ENCODE data around the gene C17orf78.
"Not testable (repeated sequence)": the region's sequence is repeated elsewhere in the genome, so short reads cannot be mapped to it uniquely, and the experiment has no call there.

C17orf78 gene

GRCh38 chr17:37375706-37376105, at the start of gene C17orf78:
Gene C17orf78, plus strand, starts transcription at chr17:37375985. Its CDS starts 108 bp downstream, at chr17:37376093.
- no peak for DNase-seq

DNA sequence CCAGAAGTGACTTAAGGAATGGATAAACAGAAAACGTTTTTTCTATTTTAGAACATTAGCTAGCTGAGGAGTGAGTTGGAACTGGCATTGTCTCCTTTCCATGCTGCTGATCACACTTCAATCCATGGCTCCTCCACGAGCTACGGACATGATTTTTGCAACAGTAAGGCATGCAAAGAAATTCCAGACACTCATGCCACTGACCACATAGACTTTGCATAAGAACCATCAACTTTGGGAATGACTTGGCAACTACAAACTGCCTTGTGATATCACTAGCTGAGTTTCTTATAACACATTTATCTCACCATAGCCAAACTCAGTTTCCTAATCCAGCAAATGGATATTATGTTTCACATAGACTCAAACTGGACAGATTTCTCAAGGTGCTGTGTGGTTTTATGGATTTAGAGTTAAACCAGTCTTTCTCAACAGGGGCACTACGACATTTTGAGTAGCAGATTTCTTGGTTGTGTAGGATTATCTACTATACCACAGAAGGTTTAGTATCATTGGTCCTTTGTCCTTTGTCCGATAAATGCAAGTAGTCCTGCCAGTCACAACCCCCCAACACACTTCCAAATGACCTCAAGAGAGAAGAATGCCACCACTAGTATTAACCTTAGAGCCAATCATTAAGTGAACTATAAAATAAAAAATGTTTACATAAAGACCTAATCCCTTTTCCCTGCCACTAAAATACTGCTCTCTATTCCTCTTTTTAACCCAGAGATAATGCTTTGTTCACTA, 48.3 kb upstream of the C17orf78 start:
- no peak for DNase-seq

GRCh38 chr17:37338847-37339246, 36.9 kb upstream of the C17orf78 start:
- DNase-seq: no peak

- DNase-seq: no peak
These were observed 36.5 kb upstream of the C17orf78 start for GRCh38 chr17:37339321-37339720.

- DNase-seq: no peak
These were observed 35.0 kb upstream of the C17orf78 start for GRCh38 chr17:37340804-37341203.

- no peak for DNase-seq
These were observed 33.2 kb upstream of the C17orf78 start for GRCh38 chr17:37342589-37342988.

- no peak for DNase-seq
These were observed 31.3 kb upstream of the C17orf78 start for GRCh38 chr17:37344519-37344918.

DNA sequence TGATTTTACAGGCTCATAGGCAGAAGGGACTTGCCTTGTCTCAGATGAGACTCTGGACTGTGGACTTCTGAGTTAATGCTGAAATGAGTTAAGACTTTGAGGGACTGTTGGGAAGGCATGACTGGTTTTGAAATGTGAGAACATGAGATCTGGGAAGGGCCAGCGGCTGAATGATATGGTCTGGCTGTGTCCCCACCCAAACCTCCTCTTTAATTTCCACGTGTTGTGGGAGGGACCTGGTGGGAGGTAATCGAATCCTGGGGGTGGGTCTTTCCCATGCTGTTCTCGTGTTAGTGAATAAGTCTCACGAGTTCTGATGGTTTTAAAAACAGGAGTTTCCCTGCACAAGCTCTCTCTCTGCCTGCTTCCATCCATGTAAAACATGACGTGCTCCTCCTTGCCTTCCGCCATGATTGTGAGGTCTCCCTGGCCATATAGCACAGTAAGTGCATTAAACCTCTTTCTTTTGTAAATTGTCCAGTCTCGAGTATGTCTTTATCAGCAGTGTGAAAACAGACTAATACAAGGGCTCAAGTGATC, 28.9 kb upstream of the C17orf78 start:
- DNase-seq: not testable (repeated sequence)

- not testable (repeated sequence) for DNase-seq
These were observed 18.8 kb upstream of the C17orf78 start for GRCh38 chr17:37356796-37357569.

- peak; percentile 72 for DNase-seq
These were observed 17.5 kb upstream of the C17orf78 start for GRCh38 chr17:37358098-37358829.

DNA sequence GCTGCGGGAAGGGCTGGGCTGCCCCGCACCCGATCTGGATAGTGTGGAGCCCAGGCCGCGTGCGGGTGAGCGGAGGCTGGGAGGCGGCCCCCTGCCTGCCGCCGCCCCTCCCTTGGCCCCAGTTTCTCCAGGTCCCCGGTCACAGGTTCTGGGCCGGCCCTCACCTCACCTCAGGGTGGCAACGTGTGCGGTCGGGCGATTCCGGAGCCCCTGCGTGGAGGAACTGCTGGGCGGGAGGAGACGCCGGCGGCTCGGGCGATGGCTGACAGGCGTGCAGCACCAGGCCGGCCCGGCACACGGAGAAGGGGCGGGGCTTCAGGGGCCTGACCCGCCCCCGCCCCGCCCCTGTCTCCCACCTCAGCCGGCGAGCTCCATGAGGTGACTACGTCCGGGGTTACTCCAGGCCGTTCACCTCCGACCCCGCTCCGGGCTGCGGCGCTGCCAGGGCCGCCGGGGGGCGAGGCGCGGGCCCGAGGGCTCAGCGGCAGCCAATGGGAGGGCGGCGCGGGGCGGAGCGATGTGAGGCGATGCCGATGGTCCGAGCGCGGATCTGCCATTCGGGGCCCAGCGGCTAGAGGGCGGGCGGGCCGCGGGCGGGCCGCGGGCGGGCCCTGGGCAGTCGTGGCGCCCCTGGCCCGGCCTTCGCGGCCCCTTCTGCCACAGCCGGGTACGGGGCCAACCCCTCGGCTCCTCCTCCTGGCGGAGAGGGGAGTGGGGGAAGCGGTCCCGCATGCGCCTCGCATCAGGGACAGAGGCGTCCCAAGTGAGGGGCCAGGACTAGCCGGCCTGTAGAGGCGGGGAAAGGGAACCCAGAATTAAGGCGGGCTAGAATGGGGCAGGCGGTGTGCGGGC, 16.7 kb upstream of the C17orf78 start:
- peak; percentile 89 for DNase-seq

- no peak for DNase-seq
These were observed 16.1 kb upstream of the C17orf78 start for GRCh38 chr17:37359682-37360188.

DNA sequence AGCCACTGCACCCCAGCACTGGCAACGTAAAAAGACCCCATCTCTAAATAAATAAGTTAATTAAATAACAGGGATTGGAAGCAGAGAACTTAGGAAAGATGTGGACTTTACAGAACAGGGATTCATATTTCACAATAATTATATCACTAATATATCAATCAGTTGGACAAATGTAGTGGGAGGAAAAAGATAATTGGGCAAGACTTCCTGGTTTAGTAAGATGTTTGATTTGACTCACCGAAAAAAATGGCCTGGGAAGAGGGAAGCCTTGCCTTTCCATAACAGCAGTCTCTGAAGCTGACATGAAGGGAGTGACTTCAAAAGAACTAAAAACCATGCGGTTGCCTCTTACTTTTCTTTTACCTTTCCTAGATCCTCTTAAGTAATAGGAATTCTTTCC, 15.2 kb upstream of the C17orf78 start:
- no peak for DNase-seq

GRCh38 chr17:37361543-37361942, 14.2 kb upstream of the C17orf78 start:
- DNase-seq: peak; percentile 13

GRCh38 chr17:37365589-37365988, 10.2 kb upstream of the C17orf78 start:
- DNase-seq: no peak

GRCh38 chr17:37368577-37368976, 7.2 kb upstream of the C17orf78 start:
- DNase-seq: no peak

DNA sequence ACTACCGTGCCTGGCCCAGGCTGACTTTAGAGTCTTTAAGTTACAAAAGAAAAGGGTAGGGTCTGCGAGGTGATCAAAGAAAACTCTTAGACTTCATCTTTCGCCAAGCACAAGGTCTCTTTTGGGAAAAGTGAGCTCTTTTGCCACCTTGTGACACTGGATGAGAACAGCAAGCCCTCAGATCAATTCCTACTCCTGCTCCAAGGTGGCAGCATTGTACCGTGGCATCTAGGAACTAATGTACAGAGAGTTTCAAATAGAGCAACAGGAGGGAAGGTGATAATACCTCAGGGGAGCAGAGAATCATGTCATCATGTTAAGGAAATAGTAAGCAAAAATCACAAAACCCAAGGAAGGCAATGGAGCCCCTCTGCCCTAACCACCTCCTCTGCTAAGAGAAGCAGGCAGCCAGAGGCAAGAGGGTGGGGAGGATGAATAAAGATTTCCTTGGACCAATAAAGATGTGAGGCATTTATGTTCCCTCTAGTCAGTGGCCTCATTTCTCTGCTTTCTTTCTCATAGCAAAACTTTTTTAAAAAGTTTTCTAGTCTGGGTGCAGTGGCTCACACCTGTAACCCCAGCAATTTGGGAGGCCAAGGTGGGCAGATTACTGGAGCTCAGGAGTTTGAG, 2.1 kb upstream of the C17orf78 start:
- DNase-seq: peak; percentile 81

DNA sequence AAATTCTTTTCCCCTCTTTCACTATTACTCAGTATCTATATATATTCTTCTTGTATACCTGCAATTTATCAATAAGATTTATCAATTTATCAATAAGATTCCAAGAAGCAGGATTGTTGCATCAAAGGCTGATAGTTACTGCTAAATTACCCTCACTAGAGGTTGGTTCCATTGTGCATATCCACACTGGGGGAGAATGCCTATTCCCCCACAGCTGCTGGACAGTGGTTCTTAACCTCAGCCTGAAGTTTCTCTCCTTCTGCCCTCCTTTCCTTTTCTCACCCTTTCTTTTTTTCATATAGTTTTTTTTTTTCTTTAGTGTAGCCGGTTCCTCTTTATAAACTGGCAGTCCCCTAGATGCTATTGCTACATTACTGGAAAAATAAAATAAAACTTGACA, 6.3 kb downstream of the C17orf78 start:
- no peak for DNase-seq

- DNase-seq: no peak
These were observed 8.9 kb downstream of the C17orf78 start for GRCh38 chr17:37384560-37385149.

GRCh38 chr17:37385474-37385990, 9.7 kb downstream of the C17orf78 start:
- no peak for DNase-seq

DNA sequence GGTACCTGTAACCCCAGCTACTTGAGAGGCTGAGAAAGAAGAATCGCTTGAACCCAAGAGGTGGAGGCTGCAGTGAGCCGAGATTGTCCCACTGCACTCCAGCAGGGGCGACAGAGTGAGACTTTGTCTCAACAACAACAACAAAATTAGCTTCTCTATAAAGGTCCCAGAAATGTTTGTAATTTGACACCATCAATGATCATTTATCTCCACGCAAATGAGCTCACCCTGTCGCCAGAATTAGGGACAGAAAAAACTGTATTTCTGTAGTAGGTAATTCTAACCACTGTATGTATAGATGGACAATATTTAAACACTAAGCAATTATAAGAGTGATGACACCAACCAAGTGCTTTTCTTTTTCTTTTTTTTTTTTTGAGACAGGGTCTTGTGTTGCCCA, 10.7 kb downstream of the C17orf78 start:
- DNase-seq: no peak
